GM19099 (cell line): ENCODE results near the gene ERVW-1.

Source experiments
- POLR2A ChIP-seq: IDR thresholded peaks from 3 replicates; pipeline ENCODE4 v1.6.1; 2011; ENCODE audit warnings: low read depth; ENCODE audit not compliant: insufficient read length; ENCODE audit errors: extremely low read depth

The ERVW-1 gene

GRCh38 chr7:92436612-92437445 lies 40.9 kb downstream of the ERVW-1 start:
- TF ChIP-seq POLR2A: no peak

- TF ChIP-seq POLR2A: no peak
Observed at GRCh38 chr7:92435542-92435941, 42.2 kb downstream of the ERVW-1 start.

GRCh38 chr7:92433019-92433418 lies 44.7 kb downstream of the ERVW-1 start:
- TF ChIP-seq POLR2A: no peak

- no peak for TF ChIP-seq POLR2A
Observed at GRCh38 chr7:92432299-92432946, 45.3 kb downstream of the ERVW-1 start.

- TF ChIP-seq POLR2A: no peak
Observed at GRCh38 chr7:92427193-92427592, 50.6 kb downstream of the ERVW-1 start.

- no peak for TF ChIP-seq POLR2A
Observed at GRCh38 chr7:92425311-92425947, 52.3 kb downstream of the ERVW-1 start.

- TF ChIP-seq POLR2A: no peak
Observed at GRCh38 chr7:92423710-92424131, 54.0 kb downstream of the ERVW-1 start.

GRCh38 chr7:92422926-92423325 lies 54.8 kb downstream of the ERVW-1 start:
- no peak for TF ChIP-seq POLR2A

- TF ChIP-seq POLR2A: no peak
Observed at GRCh38 chr7:92421676-92422435, 55.9 kb downstream of the ERVW-1 start.
